Inflammatory macrophage treated with lipopolysaccharide for 4 hours (primary cell): Measurements from ENCODE around the gene AKR7A2.

Experiments used
- DNase-seq: peaks from one replicate; pipeline ENCODE4 v3.0.0-alpha.2; 2020

AKR7A2 gene

GRCh38 chr1:19311931-19312781 is at the start of gene AKR7A2, which contains the start of gene SLC66A1:
Gene AKR7A2 (minus strand): TSS chr1:19312144. CDS start chr1:19312124, 20 bp downstream.
Gene SLC66A1 (plus strand): TSS chr1:19312326. CDS start chr1:19317678, 5,352 bp downstream.
- peak; percentile 96 for DNase-seq

- DNase-seq = no peak
Measured at GRCh38 chr1:19360843-19361610, 49.1 kb upstream of the AKR7A2 start.

GRCh38 chr1:19360432-19360831 is 48.5 kb upstream of the AKR7A2 start:
- no peak for DNase-seq

GRCh38 chr1:19360016-19360415 is 48.1 kb upstream of the AKR7A2 start:
- DNase-seq = no peak

GRCh38 chr1:19359357-19359756 is 47.4 kb upstream of the AKR7A2 start:
- DNase-seq = no peak

GRCh38 chr1:19358710-19359109 is 46.8 kb upstream of the AKR7A2 start:
- no peak for DNase-seq

GRCh38 chr1:19357299-19357986 is 45.5 kb upstream of the AKR7A2 start:
- no peak for DNase-seq

GRCh38 chr1:19356266-19356665 is 44.3 kb upstream of the AKR7A2 start:
- DNase-seq = no peak

GRCh38 chr1:19354531-19354981 is 42.6 kb upstream of the AKR7A2 start:
- DNase-seq = no peak

GRCh38 chr1:19353596-19353995 is 41.7 kb upstream of the AKR7A2 start:
- DNase-seq = no peak

- DNase-seq = no peak
Measured at GRCh38 chr1:19352839-19353238, 40.9 kb upstream of the AKR7A2 start.

- DNase-seq = no peak
Measured at GRCh38 chr1:19351873-19352272, 39.9 kb upstream of the AKR7A2 start.

- no peak for DNase-seq
Measured at GRCh38 chr1:19350566-19350965, 38.6 kb upstream of the AKR7A2 start.

GRCh38 chr1:19349999-19350398 is 38.1 kb upstream of the AKR7A2 start:
- DNase-seq = no peak

- DNase-seq = no peak
Measured at GRCh38 chr1:19348441-19349198, 36.7 kb upstream of the AKR7A2 start.

GRCh38 chr1:19347533-19348172 is 35.7 kb upstream of the AKR7A2 start:
- DNase-seq = peak; percentile 15

- DNase-seq = peak; percentile 54
Measured at GRCh38 chr1:19346026-19346425, 34.1 kb upstream of the AKR7A2 start.

- DNase-seq = no peak
Measured at GRCh38 chr1:19345391-19345790, 33.4 kb upstream of the AKR7A2 start.

- no peak for DNase-seq
Measured at GRCh38 chr1:19344831-19345230, 32.9 kb upstream of the AKR7A2 start.

- DNase-seq = peak; percentile 11
Measured at GRCh38 chr1:19344372-19344810, 32.4 kb upstream of the AKR7A2 start.

- DNase-seq = no peak
Measured at GRCh38 chr1:19343617-19344350, 31.8 kb upstream of the AKR7A2 start.
